H9 (cell line): ENCODE data around the gene CDK5R1. TPM values are rescaled to one million over a fixed set of nuclear protein-coding genes. Genes with fewer than 3 reads are reported as not detected.

Experiments
- DNase-seq: peaks from one replicate; pipeline ENCODE4 v3.0.0-alpha.2; 2017
- H2AFZ ChIP-seq: one replicate; pipeline ENCODE4 v1.6.1; 2013; ENCODE audit warnings: mild to moderate bottlenecking, low read length, control low read depth, moderate library complexity
- H2AK5ac ChIP-seq: 2 replicates; pipeline ENCODE4 v1.6.1; 2013; ENCODE audit warnings: low read length, control low read depth, mixed read lengths; ENCODE audit not compliant: insufficient read length
- H2BK120ac ChIP-seq: one replicate; pipeline ENCODE4 v1.6.1; 2013; ENCODE audit warnings: low read depth, mild to moderate bottlenecking, low read length, control low read depth, inconsistent platforms; ENCODE audit not compliant: poor library complexity, severe bottlenecking
- H2BK12ac ChIP-seq: 2 replicates; pipeline ENCODE4 v1.6.1; 2013; ENCODE audit warnings: low read length, control low read depth, mixed read lengths, low read depth; ENCODE audit not compliant: insufficient read length
- H2BK15ac ChIP-seq: 2 replicates; pipeline ENCODE4 v1.6.1; 2013; ENCODE audit warnings: low read depth, low read length, control low read depth
- H2BK20ac ChIP-seq: one replicate; pipeline ENCODE4 v1.6.1; 2013; ENCODE audit warnings: low read depth, mild to moderate bottlenecking, low read length, control low read depth, inconsistent platforms; ENCODE audit not compliant: poor library complexity, severe bottlenecking
- H2BK5ac ChIP-seq: 2 replicates; pipeline ENCODE4 v1.6.1; 2013; ENCODE audit warnings: low read length, control low read depth, mixed read lengths; ENCODE audit not compliant: insufficient read length
- H3K14ac ChIP-seq: 2 replicates; pipeline ENCODE4 v1.6.1; 2013; ENCODE audit warnings: low read length, control low read depth; ENCODE audit not compliant: insufficient read depth
- H3K18ac ChIP-seq: 2 replicates; pipeline ENCODE4 v1.6.1; 2013; ENCODE audit warnings: low read depth, mild to moderate bottlenecking, mixed read lengths, low read length, control low read depth; ENCODE audit not compliant: insufficient read length
- H3K23ac ChIP-seq: 2 replicates; pipeline ENCODE4 v1.6.1; 2013; ENCODE audit warnings: low read length, control low read depth, mixed read lengths, low read depth; ENCODE audit not compliant: insufficient read length
- H3K23me2 ChIP-seq: 2 replicates; pipeline ENCODE4 v1.6.1; 2013; ENCODE audit warnings: low read depth, mild to moderate bottlenecking, mixed read lengths, low read length, control low read depth; ENCODE audit not compliant: insufficient read length, poor library complexity, severe bottlenecking
- H3K27ac ChIP-seq: 2 replicates; pipeline ENCODE4 v1.5.1; 2013; ENCODE audit warnings: low read length, control low read depth, mixed read lengths, low read depth; ENCODE audit not compliant: insufficient read length
- H3K27me3 ChIP-seq: 2 replicates; pipeline ENCODE4 v1.6.1; 2013; ENCODE audit warnings: low read length, control low read depth, inconsistent platforms; ENCODE audit not compliant: insufficient read depth
- H3K4ac ChIP-seq: 2 replicates; pipeline ENCODE4 v1.6.1; 2013; ENCODE audit warnings: low read depth, mild to moderate bottlenecking, control low read depth, inconsistent platforms, low read length, moderate library complexity
- H3K4me1 ChIP-seq: 2 replicates; pipeline ENCODE4 v1.6.1; 2013; ENCODE audit warnings: low read length, control low read depth, inconsistent platforms; ENCODE audit not compliant: insufficient read depth
- H3K4me2 ChIP-seq: 2 replicates; pipeline ENCODE4 v1.6.1; 2013; ENCODE audit warnings: low read length, control low read depth, mixed read lengths; ENCODE audit not compliant: insufficient read length, insufficient read depth
- H3K56ac ChIP-seq: 2 replicates; pipeline ENCODE4 v1.6.1; 2013; ENCODE audit warnings: low read depth, mild to moderate bottlenecking, mixed read lengths, low read length, control low read depth; ENCODE audit not compliant: insufficient read length
- H3K79me1 ChIP-seq: 2 replicates; pipeline ENCODE4 v1.6.1; 2013; ENCODE audit warnings: low read depth, mild to moderate bottlenecking, moderate library complexity, low read length, control low read depth, inconsistent platforms; ENCODE audit not compliant: insufficient read depth, poor library complexity, severe bottlenecking
- H3K79me2 ChIP-seq: 2 replicates; pipeline ENCODE4 v1.6.1; 2013; ENCODE audit warnings: low read length, control low read depth, inconsistent platforms; ENCODE audit not compliant: insufficient read depth
- H3K9ac ChIP-seq: 2 replicates; pipeline ENCODE4 v1.6.1; 2013; ENCODE audit warnings: low read length, control low read depth, mixed read lengths; ENCODE audit not compliant: insufficient read length; ENCODE audit errors: extremely low read depth
- H3K9me3 ChIP-seq: one replicate; pipeline ENCODE4 v1.6.1; 2013; ENCODE audit warnings: low read depth, low read length, inconsistent platforms; ENCODE audit not compliant: control insufficient read depth
- H3T11ph ChIP-seq: one replicate; pipeline ENCODE4 v1.6.1; 2013; ENCODE audit warnings: mild to moderate bottlenecking, low read length, control low read depth, inconsistent platforms
- H4K20me1 ChIP-seq: one replicate; pipeline ENCODE4 v1.6.1; 2013; ENCODE audit not compliant: control insufficient read depth, insufficient read length, insufficient read depth
- H4K5ac ChIP-seq: 2 replicates; pipeline ENCODE4 v1.6.1; 2013; ENCODE audit warnings: low read depth, mild to moderate bottlenecking, mixed read lengths, low read length, control low read depth; ENCODE audit not compliant: insufficient read length
- H4K8ac ChIP-seq: replicated peaks from 2 replicates; pipeline ENCODE4 v1.6.1; 2013; ENCODE audit warnings: low read length, control low read depth, mixed read lengths, low read depth; ENCODE audit not compliant: insufficient read length
- H4K91ac ChIP-seq: 2 replicates; pipeline ENCODE4 v1.6.1; 2013; ENCODE audit warnings: low read depth, mild to moderate bottlenecking, moderate library complexity, mixed read lengths, low read length, control low read depth; ENCODE audit not compliant: insufficient read length
- H3K27ac Mint-ChIP-seq, 3 experiments: 2 replicates in 2 of 3; 3 replicates in 1 of 3; pipeline ENCODE4 v1.8.0; 2020 to 2021; ENCODE audit warnings: mixed read lengths in 3 of 3, mild to moderate bottlenecking in 1 of 3, moderate library complexity in 1 of 3
- H3K27me3 Mint-ChIP-seq: 2 replicates; pipeline ENCODE4 v1.8.0; 2021; ENCODE audit warnings: low read depth, mild to moderate bottlenecking, moderate library complexity, mixed read lengths
- H3K36me3 Mint-ChIP-seq, 3 experiments: 2 replicates in 2 of 3; 3 replicates in 1 of 3; pipeline ENCODE4 v1.8.0; 2020 to 2021; ENCODE audit warnings: low read depth in 3 of 3, mixed read lengths in 3 of 3; ENCODE audit not compliant: insufficient read depth in 1 of 3
- H3K4me1 Mint-ChIP-seq, 2 experiments: 2 replicates each; pipeline ENCODE4 v1.8.0; 2020; ENCODE audit warnings: mixed read lengths in 2 of 2
- H3K4me3 Mint-ChIP-seq, 2 experiments: 2 replicates in 1 of 2; 3 replicates in 1 of 2; pipeline ENCODE4 v1.8.0; 2020 to 2021; ENCODE audit warnings: mild to moderate bottlenecking in 2 of 2, mixed read lengths in 2 of 2, moderate library complexity in 1 of 2
- H3K9me3 Mint-ChIP-seq, 2 experiments: 2 replicates in 1 of 2; 3 replicates in 1 of 2; pipeline ENCODE4 v1.8.0; 2020; ENCODE audit warnings: mild to moderate bottlenecking in 2 of 2, mixed read lengths in 2 of 2, moderate library complexity in 1 of 2
- WGBS: extraction: QIAGEN DNeasy Blood & Tissue Kit; methylation state at CpG from one replicate; pipeline ENCODE4 v1.1.7; 2013; ENCODE audit warnings: missing lambda C conversion rate, low lambda C conversion rate, mixed read lengths; ENCODE audit not compliant: insufficient read length; ENCODE audit errors: extremely low coverage; 5-methylcytosine and 5-hydroxymethylcytosine counted together
- total RNA-seq: library from RNA; stranded (reverse); gene quantifications from 2 replicates; pipeline ENCODE4 v1.2.1, GENCODE V29; 2021
- TF ChIP-seq, protein P1 (sequence below): fragments of 200-600 bp; sonication (generic); conservative IDR thresholded peaks from 3 replicates; pipeline ENCODE4 v1.8.0; 2021; ENCODE audit warnings: antibody characterized with exemption, mild to moderate bottlenecking

CDK5R1 gene
- total RNA-seq, 1 experiment from 2014 or later, result 11.4 TPM

- H3K23ac ChIP-seq, result no peak overlapping the region
- no peak overlapping the region for H3K9ac ChIP-seq
- Mint-ChIP-seq H3K4me1 (peaks cover 31 to 36% of the 10 kb centered on the region in 2 experiments), H3K9me3 (no peaks in the 10 kb centered on the region), H3K27me3 (no peaks in the 10 kb centered on the region), H3K27ac (no peak overlapping the region), H3K36me3 (no peaks in the 10 kb centered on the region), H3K4me3 (no peak overlapping the region)
- H4K5ac ChIP-seq, result no peak overlapping the region
- no peak overlapping the region for H4K8ac ChIP-seq
- no peak overlapping the region for H3K4me2 ChIP-seq
- H2BK12ac ChIP-seq, result no peak overlapping the region
- H3K4me1 ChIP-seq, result peaks cover 14% of the 10 kb centered on the region; the same call in 1 of the 2 replicates
- H3K23me2 ChIP-seq, result no peaks in the 10 kb centered on the region
- H2BK120ac ChIP-seq, result no peak overlapping the region
- H3K18ac ChIP-seq, result no peak overlapping the region
- no peak overlapping the region for H3K56ac ChIP-seq
- no CpG with 5 or more reads among the region's 4 CpGs for WGBS
- no peaks in the 10 kb centered on the region for H3K9me3 ChIP-seq
- H4K20me1 ChIP-seq, result no peaks in the 10 kb centered on the region
- H2BK15ac ChIP-seq, result no peak overlapping the region
- H3K79me1 ChIP-seq, result no peaks in the 10 kb centered on the region
- no peak overlapping the region for H2AK5ac ChIP-seq
- no peak overlapping the region for H2AFZ ChIP-seq
- TF ChIP-seq, protein P1, sequence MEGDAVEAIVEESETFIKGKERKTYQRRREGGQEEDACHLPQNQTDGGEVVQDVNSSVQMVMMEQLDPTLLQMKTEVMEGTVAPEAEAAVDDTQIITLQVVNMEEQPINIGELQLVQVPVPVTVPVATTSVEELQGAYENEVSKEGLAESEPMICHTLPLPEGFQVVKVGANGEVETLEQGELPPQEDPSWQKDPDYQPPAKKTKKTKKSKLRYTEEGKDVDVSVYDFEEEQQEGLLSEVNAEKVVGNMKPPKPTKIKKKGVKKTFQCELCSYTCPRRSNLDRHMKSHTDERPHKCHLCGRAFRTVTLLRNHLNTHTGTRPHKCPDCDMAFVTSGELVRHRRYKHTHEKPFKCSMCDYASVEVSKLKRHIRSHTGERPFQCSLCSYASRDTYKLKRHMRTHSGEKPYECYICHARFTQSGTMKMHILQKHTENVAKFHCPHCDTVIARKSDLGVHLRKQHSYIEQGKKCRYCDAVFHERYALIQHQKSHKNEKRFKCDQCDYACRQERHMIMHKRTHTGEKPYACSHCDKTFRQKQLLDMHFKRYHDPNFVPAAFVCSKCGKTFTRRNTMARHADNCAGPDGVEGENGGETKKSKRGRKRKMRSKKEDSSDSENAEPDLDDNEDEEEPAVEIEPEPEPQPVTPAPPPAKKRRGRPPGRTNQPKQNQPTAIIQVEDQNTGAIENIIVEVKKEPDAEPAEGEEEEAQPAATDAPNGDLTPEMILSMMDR, result no peak
- no peak overlapping the region for H3T11ph ChIP-seq
- H3K79me2 ChIP-seq, result no peaks in the 10 kb centered on the region
- no peak overlapping the region for H2BK5ac ChIP-seq
- H4K91ac ChIP-seq, result no peak overlapping the region
- H3K27me3 ChIP-seq, result no peaks in the 10 kb centered on the region
- H2BK20ac ChIP-seq, result no peak overlapping the region
- DNase-seq, result no peak
- H3K14ac ChIP-seq, result no peak overlapping the region
- no peak overlapping the region for H3K4ac ChIP-seq
- no peak overlapping the region for H3K27ac ChIP-seq
Observed at GRCh38 chr17:32525122-32525521, 38.3 kb downstream of the CDK5R1 start.
